GM12874 (cell line): ENCODE data around the gene TICAM2.

Experiments
- TF ChIP-seq, protein P1 (sequence below): IDR thresholded peaks from 2 replicates; pipeline ENCODE4 v1.5.1; 2011; ENCODE audit warnings: low read depth, mild to moderate bottlenecking, control low read depth, low read length, moderate library complexity; ENCODE audit not compliant: insufficient read depth

The TICAM2 gene

DNA sequence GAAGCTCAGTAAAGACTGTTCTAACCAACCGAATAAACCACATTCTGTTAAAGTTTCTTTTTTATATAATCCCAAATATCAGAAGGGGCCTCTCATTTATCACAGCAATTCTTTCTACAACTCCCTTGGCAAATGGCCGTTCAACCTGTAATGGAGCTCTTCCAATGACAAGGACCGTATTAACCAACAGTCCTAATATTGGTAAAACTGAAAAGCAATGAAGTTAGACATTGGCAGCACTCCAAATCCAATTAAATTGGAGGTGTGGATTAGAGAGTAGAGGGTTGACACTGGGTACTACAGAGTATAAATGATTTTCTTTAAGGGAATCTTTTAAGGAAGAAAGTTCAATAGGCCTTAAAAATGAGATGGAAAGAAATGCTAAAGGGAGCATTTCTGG, 22.7 kb upstream of the TICAM2 start:
- TF ChIP-seq, protein P1, sequence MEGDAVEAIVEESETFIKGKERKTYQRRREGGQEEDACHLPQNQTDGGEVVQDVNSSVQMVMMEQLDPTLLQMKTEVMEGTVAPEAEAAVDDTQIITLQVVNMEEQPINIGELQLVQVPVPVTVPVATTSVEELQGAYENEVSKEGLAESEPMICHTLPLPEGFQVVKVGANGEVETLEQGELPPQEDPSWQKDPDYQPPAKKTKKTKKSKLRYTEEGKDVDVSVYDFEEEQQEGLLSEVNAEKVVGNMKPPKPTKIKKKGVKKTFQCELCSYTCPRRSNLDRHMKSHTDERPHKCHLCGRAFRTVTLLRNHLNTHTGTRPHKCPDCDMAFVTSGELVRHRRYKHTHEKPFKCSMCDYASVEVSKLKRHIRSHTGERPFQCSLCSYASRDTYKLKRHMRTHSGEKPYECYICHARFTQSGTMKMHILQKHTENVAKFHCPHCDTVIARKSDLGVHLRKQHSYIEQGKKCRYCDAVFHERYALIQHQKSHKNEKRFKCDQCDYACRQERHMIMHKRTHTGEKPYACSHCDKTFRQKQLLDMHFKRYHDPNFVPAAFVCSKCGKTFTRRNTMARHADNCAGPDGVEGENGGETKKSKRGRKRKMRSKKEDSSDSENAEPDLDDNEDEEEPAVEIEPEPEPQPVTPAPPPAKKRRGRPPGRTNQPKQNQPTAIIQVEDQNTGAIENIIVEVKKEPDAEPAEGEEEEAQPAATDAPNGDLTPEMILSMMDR = no peak

DNA sequence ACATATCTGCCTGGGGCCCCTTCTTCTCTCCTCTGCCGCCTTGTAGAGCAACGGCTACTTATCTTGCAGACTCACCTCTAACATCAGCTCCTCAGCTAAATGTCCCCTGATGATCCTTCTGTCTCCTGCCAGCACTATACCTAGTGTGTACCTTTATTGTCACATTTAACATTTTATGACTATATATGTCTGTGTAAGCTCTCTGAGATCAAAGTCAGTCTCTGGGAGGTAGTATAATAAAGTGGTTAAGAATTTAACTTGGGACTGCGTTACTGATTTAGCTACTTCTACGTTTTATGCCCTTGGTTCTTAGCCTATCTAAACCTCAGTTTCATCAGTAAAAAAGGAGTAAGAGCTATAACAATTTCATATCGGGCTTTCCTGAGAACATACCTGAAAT, 21.4 kb upstream of the TICAM2 start:
- TF ChIP-seq, protein P1 = no peak

DNA sequence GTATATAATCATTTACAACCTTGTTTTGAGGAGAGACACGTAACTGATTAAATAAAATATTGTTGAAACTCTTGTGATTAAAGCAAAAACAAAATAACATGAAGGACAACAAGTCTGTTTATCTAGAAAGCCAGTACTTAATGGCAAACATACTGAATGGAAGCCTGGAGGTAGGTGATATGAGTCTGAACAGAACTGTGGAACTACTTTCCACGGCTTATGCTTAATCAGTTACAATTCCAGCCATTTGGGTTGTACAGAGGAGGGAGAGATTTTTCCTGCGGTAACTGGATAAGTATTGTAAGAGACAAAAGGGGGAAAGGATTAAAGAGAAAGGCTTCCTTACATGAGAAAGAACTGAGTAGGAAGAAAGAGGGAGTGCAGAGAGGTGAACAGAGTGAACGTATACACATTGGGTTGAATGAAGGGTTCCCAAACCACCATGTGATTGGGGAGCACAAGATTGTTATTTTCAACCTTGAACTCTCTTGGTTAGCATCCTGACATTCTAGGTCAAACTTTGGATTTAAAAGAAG, 19.2 kb upstream of the TICAM2 start:
- TF ChIP-seq, protein P1 = no peak

DNA sequence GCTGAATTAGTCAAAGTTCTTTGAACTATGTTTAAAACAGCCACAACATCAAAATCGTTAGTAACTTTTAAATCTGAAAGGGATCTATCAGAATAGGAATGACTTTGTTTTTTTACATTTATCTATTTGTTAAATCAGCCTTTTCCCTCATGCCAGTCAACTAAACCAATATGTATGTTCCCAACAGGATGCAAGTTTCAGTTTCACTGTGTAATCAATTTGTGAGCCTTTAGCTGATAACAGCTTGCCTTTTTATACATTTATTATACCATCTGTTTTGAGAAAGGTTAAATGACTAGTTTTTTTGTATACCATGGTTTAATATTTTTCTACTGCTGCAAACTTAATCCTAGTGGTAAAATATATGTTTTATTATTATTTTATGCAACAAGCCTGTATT, 14.6 kb upstream of the TICAM2 start:
- TF ChIP-seq, protein P1 = no peak

DNA sequence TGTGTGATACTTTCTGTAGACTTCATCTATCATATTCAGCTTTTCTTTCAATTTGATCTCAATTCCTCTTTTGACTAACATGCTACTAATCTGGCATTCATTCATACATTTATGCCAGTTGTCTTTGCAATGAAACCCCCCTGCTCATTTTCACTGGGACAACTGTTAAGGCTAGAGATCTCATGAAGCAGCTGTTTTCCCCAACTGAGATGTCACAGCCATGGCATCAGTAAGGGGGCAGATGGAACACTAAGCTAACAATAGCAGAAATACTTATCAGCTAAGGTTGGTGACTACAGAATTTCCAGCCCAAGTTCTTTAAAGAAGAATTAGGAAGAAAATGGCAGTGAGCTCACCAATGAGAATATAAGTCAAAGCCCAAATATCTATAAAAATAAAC, 14.2 kb upstream of the TICAM2 start:
- TF ChIP-seq, protein P1 = no peak

DNA sequence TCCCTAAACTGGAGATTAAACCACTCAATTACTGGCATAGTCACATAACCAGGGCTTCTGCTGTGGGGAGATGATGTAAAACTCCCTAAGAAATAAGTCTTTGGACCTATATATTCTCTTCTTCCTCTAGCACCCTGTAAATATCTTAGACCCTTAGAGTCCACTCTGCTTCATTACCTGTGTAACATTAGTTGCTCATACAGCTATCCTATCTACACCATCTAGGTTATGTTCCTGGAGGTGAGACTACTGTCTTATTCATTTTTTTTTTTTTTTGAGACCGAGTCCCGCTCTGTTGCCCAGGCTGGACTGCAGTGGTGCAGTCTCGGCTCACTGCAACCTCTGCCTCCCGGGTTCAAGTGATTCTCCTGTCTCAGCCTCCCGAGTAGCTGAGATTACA, 9.6 kb upstream of the TICAM2 start:
- TF ChIP-seq, protein P1 = no peak

DNA sequence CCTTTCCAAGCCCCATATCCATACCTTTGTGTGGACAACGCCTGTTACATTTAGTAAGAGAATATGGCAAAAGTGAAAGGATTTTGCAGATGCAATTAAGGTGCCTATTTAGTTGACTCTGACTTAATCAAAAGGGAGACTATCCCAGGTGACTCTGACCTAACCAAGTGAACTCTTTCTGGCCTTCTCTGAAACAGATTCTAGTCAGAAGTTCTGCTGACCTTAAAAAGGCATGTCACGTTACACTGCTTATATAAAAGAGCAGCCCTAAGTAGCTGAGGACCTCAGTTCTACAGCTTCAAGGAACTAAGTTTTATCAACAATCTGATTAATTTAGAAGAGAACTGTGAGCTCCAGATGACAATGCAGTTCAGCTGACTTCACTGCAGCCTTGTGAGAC, 5.7 kb upstream of the TICAM2 start:
- TF ChIP-seq, protein P1 = no peak
